Medulla oblongata (tissue), 1 donor: ENCODE measurements around the gene SLC9A9.
"Not testable (repeated sequence)": the region's sequence is repeated elsewhere in the genome, so short reads cannot be mapped to it uniquely, and the experiment has no call there.

Experiments used
- DNase-seq: peaks from one replicate; pipeline ENCODE4 v3.0.0-alpha.2; 2015; ENCODE audit errors: extremely low spot score

SLC9A9 gene

GRCh38 chr3:143291836-143292447, 556.3 kb downstream of the SLC9A9 start:
- no peak for DNase-seq

GRCh38 chr3:143288944-143289343, 559.3 kb downstream of the SLC9A9 start:
- DNase-seq = peak; percentile 71

- DNase-seq = peak; percentile 84
Measured at GRCh38 chr3:143287403-143287802, 560.9 kb downstream of the SLC9A9 start.

- no peak for DNase-seq
Measured at GRCh38 chr3:143286392-143287010, 561.8 kb downstream of the SLC9A9 start.

GRCh38 chr3:143283432-143284128, 564.7 kb downstream of the SLC9A9 start:
- DNase-seq = no peak

GRCh38 chr3:143280984-143281383, 567.3 kb downstream of the SLC9A9 start:
- no peak for DNase-seq

- DNase-seq = not testable (repeated sequence)
Measured at GRCh38 chr3:143279567-143279966, 568.7 kb downstream of the SLC9A9 start.

- DNase-seq = no peak
Measured at GRCh38 chr3:143278721-143279120, 569.5 kb downstream of the SLC9A9 start.

- no peak for DNase-seq
Measured at GRCh38 chr3:143277531-143277930, 570.7 kb downstream of the SLC9A9 start.

- DNase-seq = no peak
Measured at GRCh38 chr3:143276592-143276991, 571.7 kb downstream of the SLC9A9 start.

- DNase-seq = no peak
Measured at GRCh38 chr3:143273975-143274690, 574.1 kb downstream of the SLC9A9 start.

GRCh38 chr3:143271136-143271535, 577.1 kb downstream of the SLC9A9 start:
- DNase-seq = no peak

- no peak for DNase-seq
Measured at GRCh38 chr3:143269741-143270140, 578.5 kb downstream of the SLC9A9 start.

GRCh38 chr3:143267989-143268388, 580.3 kb downstream of the SLC9A9 start:
- DNase-seq = no peak

- DNase-seq = no peak
Measured at GRCh38 chr3:143266927-143267326, 581.3 kb downstream of the SLC9A9 start.

GRCh38 chr3:143266511-143266910, 581.8 kb downstream of the SLC9A9 start:
- no peak for DNase-seq

- no peak for DNase-seq
Measured at GRCh38 chr3:143265501-143266070, 582.7 kb downstream of the SLC9A9 start.

GRCh38 chr3:143263852-143264513, 584.3 kb downstream of the SLC9A9 start:
- DNase-seq = no peak

GRCh38 chr3:143261848-143262247, 586.4 kb downstream of the SLC9A9 start:
- no peak for DNase-seq

GRCh38 chr3:143258692-143259091, 589.6 kb downstream of the SLC9A9 start:
- no peak for DNase-seq

- DNase-seq = no peak
Measured at GRCh38 chr3:143256416-143256815, 591.9 kb downstream of the SLC9A9 start.

- DNase-seq = no peak
Measured at GRCh38 chr3:143255739-143256138, 592.5 kb downstream of the SLC9A9 start.
